Endothelial cell of hepatic sinusoid (primary cell): ENCODE measurements around the gene KRT16.
"Not testable (repeated sequence)": the region's sequence is repeated elsewhere in the genome, so short reads cannot be mapped to it uniquely, and the experiment has no call there.

Experiments
- in situ Hi-C: cut with HindIII; loops from 2 replicates; pipeline ENCODE4 v1.10.0; 2017; ENCODE audit warnings: low sequenced_read_pairs

KRT16 gene

GRCh38 chr17:41647940-41648410, 35.4 kb upstream of the KRT16 start:
- in situ Hi-C loops, result no loop called here

DNA sequence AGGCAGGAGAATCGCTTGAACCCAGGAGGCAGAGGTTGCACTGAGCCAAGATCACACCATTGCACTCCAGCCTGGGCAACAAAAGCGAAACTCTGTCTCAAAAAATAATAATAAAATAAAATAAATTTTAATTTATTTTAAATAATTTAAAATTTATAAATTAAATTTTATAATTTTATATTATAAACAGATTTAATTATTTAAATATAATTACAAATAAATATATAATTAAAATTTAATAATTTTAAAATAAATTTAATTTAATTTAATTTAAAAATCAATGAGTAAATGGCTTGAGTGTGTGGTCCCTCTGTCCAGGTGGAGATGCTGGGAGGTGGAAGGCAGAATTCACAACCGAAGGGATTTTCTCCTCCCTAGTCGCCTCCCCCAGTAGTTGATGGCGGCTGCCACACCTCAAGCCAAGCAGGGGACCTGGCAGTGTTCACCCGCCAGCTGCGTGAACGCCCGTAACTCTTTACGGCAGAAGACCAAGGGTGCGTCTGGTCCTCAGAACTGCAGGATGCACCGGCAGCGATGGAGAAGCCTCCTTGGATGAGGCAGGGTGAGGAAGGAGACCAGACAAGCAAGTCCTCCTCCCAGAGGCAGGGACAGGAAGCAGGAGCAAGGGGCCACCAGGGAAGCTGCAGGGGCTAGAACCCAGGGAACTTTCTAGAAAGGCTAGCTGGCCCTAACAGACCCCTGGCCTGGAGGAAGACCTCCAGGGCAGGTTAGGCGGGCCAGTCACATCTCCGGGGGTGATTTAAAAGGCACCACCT, 34.7 kb upstream of the KRT16 start:
- in situ Hi-C loops, result no loop called here

GRCh38 chr17:41642252-41643156, 29.9 kb upstream of the KRT16 start:
- in situ Hi-C loops, result no loop called here

GRCh38 chr17:41640596-41640995, 28.0 kb upstream of the KRT16 start:
- in situ Hi-C loops, result not testable (repeated sequence)

- in situ Hi-C loops, result no loop called here
These were observed 27.2 kb upstream of the KRT16 start for GRCh38 chr17:41639492-41640473.

GRCh38 chr17:41638941-41639340, 26.4 kb upstream of the KRT16 start:
- in situ Hi-C loops, result no loop called here

- in situ Hi-C loops, result no loop called here
These were observed 25.6 kb upstream of the KRT16 start for GRCh38 chr17:41638194-41638593.

- in situ Hi-C loops, result no loop called here
These were observed 24.1 kb upstream of the KRT16 start for GRCh38 chr17:41636652-41637051.

GRCh38 chr17:41635121-41636097, 22.8 kb upstream of the KRT16 start:
- in situ Hi-C loops, result no loop called here

GRCh38 chr17:41634639-41635038, 22.1 kb upstream of the KRT16 start:
- in situ Hi-C loops, result no loop called here

GRCh38 chr17:41633556-41634199, 21.1 kb upstream of the KRT16 start:
- in situ Hi-C loops, result no loop called here

- in situ Hi-C loops, result no loop called here
These were observed 20.0 kb upstream of the KRT16 start for GRCh38 chr17:41632482-41633105.

DNA sequence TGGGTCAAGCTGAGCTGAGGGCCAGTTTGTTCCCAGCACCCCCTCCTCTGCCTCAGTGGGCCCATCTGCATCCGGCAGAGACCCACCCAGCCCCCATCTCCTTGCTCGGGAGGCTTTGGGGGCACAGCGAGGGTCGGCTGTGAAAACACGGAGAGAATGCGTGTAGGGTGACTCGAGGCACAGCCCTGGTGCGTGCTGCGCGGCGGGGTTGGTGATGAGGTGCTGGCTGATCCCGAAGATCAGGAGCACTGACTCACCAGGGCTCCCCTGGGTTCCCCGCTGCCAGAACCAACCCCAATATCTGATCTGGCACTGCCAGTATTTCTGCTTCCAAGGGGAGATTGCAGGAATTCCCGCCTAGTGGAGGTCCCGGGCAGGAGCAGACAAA, 19.3 kb upstream of the KRT16 start:
- in situ Hi-C loops, result no loop called here

DNA sequence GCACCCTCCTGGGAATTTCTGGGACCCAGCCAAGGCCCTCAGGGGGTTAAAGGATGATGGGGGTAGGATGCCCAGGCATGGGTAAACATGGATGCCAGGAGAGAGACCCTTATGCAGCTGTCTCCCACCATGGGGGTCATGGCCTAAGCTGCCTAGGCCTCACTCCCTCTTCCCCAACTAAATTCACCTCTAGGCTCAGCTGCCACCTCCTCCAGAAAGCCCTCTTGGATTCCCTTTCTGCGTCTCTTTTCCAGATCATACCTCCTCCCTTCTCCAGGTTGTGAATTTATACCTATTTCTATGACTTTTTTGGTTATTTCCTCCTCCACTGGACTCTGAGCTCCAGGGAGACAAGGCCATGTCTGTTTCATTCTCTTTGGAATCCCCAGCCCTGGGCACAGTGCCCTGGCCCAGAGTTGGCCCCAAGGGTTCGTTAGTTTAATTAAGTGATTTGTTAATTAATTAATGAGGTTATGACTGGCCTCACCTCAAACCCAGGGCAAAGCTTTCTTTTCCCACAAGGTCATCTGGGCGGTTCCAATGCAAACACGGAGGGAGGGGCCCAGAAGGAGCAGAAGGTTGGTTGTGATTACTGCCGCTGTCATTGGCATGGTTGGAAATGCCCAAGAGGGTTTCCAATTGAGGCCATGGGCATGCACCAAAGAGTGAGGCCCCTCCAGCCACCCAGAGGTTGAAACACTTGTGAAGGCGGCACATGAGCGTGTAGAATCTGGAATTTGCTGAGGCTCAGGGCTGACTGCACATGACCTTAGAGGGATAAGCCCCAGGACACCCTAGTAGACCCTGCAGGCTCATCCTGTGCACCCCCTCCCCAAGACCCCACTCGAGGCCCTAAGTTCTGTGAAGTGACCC, 18.7 kb upstream of the KRT16 start:
- in situ Hi-C loops, result no loop called here

- in situ Hi-C loops, result no loop called here
These were observed 17.5 kb upstream of the KRT16 start for GRCh38 chr17:41629826-41630670.

DNA sequence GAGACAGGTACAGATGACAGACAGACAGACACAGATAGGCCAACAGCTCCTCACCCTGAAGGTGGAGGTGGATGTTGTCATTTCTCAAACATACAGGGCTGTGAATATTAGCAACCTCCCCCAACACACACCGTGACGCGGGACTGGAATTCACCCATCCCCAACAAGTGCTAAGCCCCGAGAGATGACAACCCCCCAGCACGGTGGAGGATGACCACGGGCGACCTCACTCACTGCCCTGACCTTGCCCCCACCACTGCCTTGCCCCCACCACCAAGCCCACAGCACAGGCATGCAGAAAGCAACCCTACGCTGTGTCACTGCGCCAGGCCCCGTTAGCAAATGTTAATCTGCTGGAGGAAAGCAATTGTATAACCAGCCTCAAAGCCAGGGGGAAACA, 16.7 kb upstream of the KRT16 start:
- in situ Hi-C loops, result no loop called here
